Vagina (tissue), 2 donors: ENCODE measurements around the gene CTBP1. TPM values are rescaled to one million over a fixed set of nuclear protein-coding genes. Genes with fewer than 3 reads are reported as not detected.

Experiments used
- DNase-seq, 2 donors: peaks; one replicate each; pipeline ENCODE4 v3.0.0-alpha.2; 2017; ENCODE audit errors: extremely low spot score in 2 of 2
- H3K27ac ChIP-seq: fragments of 200-600 bp; sonication (generic); one replicate; pipeline ENCODE4 v1.5.1; 2019
- H3K27me3 ChIP-seq: fragments of 200-600 bp; sonication (generic); one replicate; pipeline ENCODE4 v1.5.1; 2019
- H3K36me3 ChIP-seq, 2 donors: fragments of 200-600 bp; sonication (generic); one replicate each; pipeline ENCODE4 v1.5.1; 2017 to 2019
- H3K4me1 ChIP-seq: fragments of 200-600 bp; sonication (generic); one replicate; pipeline ENCODE4 v1.5.1; 2019
- H3K4me3 ChIP-seq, 2 donors: fragments of 200-600 bp; sonication (generic); 1 replicate in 1 of 2; 2 replicates in 1 of 2; pipeline ENCODE4 v1.5.1; 2016 to 2019
- H3K9me3 ChIP-seq: fragments of 200-600 bp; sonication (generic); one replicate; pipeline ENCODE4 v1.5.1; 2019
- POLR2A ChIP-seq, 2 donors: fragments of 450-650 bp; IDR thresholded peaks; one replicate each; pipeline ENCODE4 v1.6.1; 2017; ENCODE audit warnings: antibody characterized with exemption in 2 of 2, mild to moderate bottlenecking in 2 of 2, moderate library complexity in 2 of 2
- POLR2AphosphoS5 ChIP-seq, 2 donors: sonication (generic); formaldehyde crosslinking; IDR thresholded peaks; one replicate each; pipeline ENCODE4 v1.9.0; 2017; ENCODE audit warnings: antibody characterized with exemption in 2 of 2, mild to moderate bottlenecking in 2 of 2, low read depth in 1 of 2; ENCODE audit not compliant: insufficient read depth in 1 of 2
- intact Hi-C: fragments of 100-400 bp; cut with DNase I; formaldehyde crosslinking; loops from one replicate; pipeline ENCODE4 v1.15.1; 2023
- total RNA-seq: library from RNA; depleted of rRNA; stranded (reverse); fragments of >200 nt; gene quantifications from one replicate; pipeline ENCODE4 v1.2.3, GENCODE V29; 2016
- TF ChIP-seq, protein P1 (sequence below), 3 experiments: fragments of 450-650 bp in 2 of 3; fragments of 200-600 bp in 1 of 3; sonication (generic) in 1 of 3; IDR thresholded peaks; one replicate each; pipeline ENCODE4 v1.5.1; 2017 to 2019; ENCODE audit warnings: antibody characterized with exemption in 3 of 3, mild to moderate bottlenecking in 2 of 3, moderate library complexity in 2 of 3

CTBP1 gene
- total RNA-seq, 1 donor from 2014 or later, result 93.1 TPM

GRCh38 chr4:1265351-1265750, 16.4 kb upstream of the CTBP1 start:
- H3K36me3 ChIP-seq, result no peaks in the 10 kb centered on the region
- DNase-seq, result peak in 1 of 2 donors; percentile 44
- H3K27ac ChIP-seq, result no peak overlapping the region
- no peaks in the 10 kb centered on the region for H3K4me1 ChIP-seq
- no peak overlapping the region for H3K4me3 ChIP-seq
- intact Hi-C loops, result no loop called here
- no peak for TF ChIP-seq POLR2AphosphoS5 (IDR thresholded peaks at IDR 0.05; ENCODE audit: insufficient read depth in 1 of 2, low read depth in 1 of 2)
- TF ChIP-seq, protein P1, sequence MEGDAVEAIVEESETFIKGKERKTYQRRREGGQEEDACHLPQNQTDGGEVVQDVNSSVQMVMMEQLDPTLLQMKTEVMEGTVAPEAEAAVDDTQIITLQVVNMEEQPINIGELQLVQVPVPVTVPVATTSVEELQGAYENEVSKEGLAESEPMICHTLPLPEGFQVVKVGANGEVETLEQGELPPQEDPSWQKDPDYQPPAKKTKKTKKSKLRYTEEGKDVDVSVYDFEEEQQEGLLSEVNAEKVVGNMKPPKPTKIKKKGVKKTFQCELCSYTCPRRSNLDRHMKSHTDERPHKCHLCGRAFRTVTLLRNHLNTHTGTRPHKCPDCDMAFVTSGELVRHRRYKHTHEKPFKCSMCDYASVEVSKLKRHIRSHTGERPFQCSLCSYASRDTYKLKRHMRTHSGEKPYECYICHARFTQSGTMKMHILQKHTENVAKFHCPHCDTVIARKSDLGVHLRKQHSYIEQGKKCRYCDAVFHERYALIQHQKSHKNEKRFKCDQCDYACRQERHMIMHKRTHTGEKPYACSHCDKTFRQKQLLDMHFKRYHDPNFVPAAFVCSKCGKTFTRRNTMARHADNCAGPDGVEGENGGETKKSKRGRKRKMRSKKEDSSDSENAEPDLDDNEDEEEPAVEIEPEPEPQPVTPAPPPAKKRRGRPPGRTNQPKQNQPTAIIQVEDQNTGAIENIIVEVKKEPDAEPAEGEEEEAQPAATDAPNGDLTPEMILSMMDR (IDR thresholded peaks at IDR 0.05), result no peak
- TF ChIP-seq POLR2A (IDR thresholded peaks at IDR 0.05), result no peak
- H3K27me3 ChIP-seq, result no peaks in the 10 kb centered on the region
- H3K9me3 ChIP-seq, result no peaks in the 10 kb centered on the region

DNA sequence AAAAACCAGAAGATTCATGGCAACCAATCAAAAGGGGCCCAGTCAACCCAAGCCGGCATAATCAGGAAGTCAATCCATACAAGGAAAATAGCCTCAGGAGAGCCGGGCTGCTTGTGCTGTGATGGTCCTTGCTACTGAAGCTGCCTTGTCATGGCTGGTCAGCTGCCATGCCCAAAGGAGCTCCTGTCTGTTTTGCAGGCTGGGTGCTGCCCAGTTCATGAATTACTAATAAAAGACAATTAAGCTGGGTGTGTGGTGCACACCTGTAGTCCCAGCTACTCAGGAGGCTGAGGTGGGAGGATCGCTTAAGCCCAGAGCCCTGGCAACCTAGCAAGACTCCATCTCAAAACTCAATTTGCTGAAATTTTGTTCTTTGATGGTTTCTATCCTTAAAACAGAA, 16.0 kb upstream of the CTBP1 start:
- H3K27me3 ChIP-seq, result no peaks in the 10 kb centered on the region
- no peaks in the 10 kb centered on the region for H3K9me3 ChIP-seq
- DNase-seq, result peak in 1 of 2 donors; percentile 88
- TF ChIP-seq, protein P1 (IDR thresholded peaks at IDR 0.05), result no peak
- no peak for TF ChIP-seq POLR2AphosphoS5 (IDR thresholded peaks at IDR 0.05; ENCODE audit: insufficient read depth in 1 of 2, low read depth in 1 of 2)
- TF ChIP-seq POLR2A (IDR thresholded peaks at IDR 0.05), result no peak
- H3K4me3 ChIP-seq, result no peak overlapping the region
- intact Hi-C loops, result no loop called here
- no peak overlapping the region for H3K27ac ChIP-seq
- H3K36me3 ChIP-seq, result no peaks in the 10 kb centered on the region
- H3K4me1 ChIP-seq, result no peaks in the 10 kb centered on the region

DNA sequence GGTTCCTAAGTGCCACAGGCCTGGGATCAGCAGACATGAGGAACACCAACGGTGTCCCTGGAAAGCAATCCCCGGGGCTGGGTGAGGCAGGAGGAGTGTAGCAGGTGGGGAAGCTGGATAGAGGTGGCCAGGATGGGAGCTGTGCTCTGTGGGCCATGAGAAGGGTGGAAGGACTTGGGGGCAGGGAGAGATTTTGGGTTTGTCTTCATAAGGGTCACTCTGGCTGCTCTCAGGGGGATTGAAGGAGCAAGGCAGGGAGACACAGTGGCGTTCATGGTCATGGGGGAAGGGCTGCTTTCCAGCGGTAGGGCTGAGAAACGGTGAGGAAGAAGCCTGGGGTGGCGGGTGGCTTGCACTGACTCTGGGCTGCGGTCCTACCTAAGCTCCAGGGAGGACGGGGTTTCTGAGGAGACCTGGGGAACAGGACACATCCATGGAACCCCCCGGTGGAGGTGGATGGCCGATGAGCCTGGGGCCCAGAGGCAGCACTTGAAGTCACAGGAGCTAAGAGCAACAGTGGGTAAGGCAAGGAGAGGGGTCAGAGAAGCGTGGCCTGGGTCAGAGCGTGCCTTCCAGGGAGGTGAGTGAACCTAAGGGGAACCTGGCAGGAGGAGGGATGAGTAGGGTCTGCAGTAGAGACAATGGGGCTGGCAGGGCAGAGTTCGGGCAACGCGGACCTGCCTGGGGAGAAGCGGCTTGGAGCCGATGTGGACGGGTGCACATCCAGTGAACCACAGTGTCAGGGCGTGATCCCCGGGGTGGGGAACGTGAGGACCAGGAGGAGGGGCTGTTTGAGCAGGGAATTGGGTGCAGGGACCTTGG, 12.4 kb upstream of the CTBP1 start:
- TF ChIP-seq POLR2A (IDR thresholded peaks at IDR 0.05) (no peak), POLR2AphosphoS5 (IDR thresholded peaks at IDR 0.05; ENCODE audit: insufficient read depth in 1 of 2, low read depth in 1 of 2) (no peak)
- TF ChIP-seq, protein P1 (IDR thresholded peaks at IDR 0.05), result no peak
- peak in 1 of 2 donors; percentile 77 for DNase-seq
- H3K36me3 ChIP-seq, result no peaks in the 10 kb centered on the region
- H3K27ac ChIP-seq, result no peak overlapping the region
- H3K9me3 ChIP-seq, result no peaks in the 10 kb centered on the region
- H3K27me3 ChIP-seq, result no peaks in the 10 kb centered on the region
- intact Hi-C loops, result no loop called here
- no peak overlapping the region for H3K4me3 ChIP-seq
- no peaks in the 10 kb centered on the region for H3K4me1 ChIP-seq

DNA sequence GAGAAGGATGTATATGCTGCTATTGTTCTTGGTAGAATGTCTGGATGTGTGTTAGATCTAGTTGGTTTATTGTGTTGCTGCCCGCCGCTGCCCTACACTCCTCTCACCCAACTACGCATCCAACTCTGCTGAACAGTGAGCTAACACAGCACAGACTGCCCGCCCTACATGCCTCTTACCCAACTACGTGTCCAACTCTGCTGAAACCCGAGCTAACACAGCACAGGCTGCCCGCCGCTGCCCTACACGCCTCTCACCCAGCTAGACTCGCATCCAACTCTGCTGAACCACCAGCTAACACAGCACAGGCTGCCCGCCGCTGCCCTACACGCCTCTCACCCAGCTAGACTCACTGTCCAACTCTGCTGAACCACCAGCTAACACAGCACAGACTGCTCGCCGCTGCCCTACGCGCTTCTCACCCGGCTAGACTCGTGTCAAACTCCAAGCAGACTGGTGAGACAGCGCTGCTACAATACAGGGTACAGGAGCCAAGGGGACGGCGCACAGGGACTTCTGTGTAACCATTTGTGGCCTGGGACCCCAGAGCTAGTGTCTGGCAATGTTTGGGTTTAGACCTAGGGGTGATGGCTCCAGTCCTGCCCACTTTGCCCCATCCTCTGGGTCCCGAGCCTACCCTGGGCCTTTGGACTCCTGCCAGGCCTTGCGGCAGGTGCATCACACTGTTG, 11.6 kb upstream of the CTBP1 start:
- Histone ChIP-seq H3K4me1 (no peaks in the 10 kb centered on the region), H3K4me3 (no peak overlapping the region), H3K27me3 (no peaks in the 10 kb centered on the region), H3K36me3 (no peaks in the 10 kb centered on the region), H3K27ac (no peak overlapping the region), H3K9me3 (no peaks in the 10 kb centered on the region)
- TF ChIP-seq, protein P1 (IDR thresholded peaks at IDR 0.05), result no peak
- TF ChIP-seq POLR2AphosphoS5 (IDR thresholded peaks at IDR 0.05; ENCODE audit: insufficient read depth in 1 of 2, low read depth in 1 of 2) (no peak), POLR2A (IDR thresholded peaks at IDR 0.05) (no peak)
- intact Hi-C loops, result no loop called here
- no peak for DNase-seq

GRCh38 chr4:1259966-1260365, 11.0 kb upstream of the CTBP1 start:
- Histone ChIP-seq H3K27me3 (no peaks in the 10 kb centered on the region), H3K4me3 (no peak overlapping the region), H3K36me3 (no peaks in the 10 kb centered on the region), H3K9me3 (no peaks in the 10 kb centered on the region), H3K27ac (no peak overlapping the region), H3K4me1 (no peaks in the 10 kb centered on the region)
- intact Hi-C loops, result no loop called here
- no peak for TF ChIP-seq POLR2A (IDR thresholded peaks at IDR 0.05)
- no peak for DNase-seq
